Measurements from ENCODE around the gene NES.

NES gene

DNA sequence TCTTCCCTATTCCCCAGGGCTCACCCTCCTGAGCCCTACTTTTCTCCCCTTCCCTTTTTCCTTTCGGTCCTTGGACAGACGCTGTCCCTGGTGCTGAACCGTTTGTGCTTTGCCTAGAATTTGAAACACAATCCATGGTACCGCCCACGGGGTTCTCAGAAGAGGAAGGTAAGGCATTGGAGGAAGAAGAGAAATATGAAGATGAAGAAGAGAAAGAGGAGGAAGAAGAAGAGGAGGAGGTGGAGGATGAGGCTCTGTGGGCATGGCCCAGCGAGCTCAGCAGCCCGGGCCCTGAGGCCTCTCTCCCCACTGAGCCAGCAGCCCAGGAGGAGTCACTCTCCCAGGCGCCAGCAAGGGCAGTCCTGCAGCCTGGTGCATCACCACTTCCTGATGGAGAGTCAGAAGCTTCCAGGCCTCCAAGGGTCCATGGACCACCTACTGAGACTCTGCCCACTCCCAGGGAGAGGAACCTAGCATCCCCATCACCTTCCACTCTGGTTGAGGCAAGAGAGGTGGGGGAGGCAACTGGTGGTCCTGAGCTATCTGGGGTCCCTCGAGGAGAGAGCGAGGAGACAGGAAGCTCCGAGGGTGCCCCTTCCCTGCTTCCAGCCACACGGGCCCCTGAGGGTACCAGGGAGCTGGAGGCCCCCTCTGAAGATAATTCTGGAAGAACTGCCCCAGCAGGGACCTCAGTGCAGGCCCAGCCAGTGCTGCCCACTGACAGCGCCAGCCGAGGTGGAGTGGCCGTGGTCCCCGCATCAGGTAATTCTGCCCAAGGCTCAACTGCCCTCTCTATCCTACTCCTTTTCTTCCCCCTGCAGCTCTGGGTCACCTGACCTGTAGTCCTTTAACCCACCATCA, 24.8 kb downstream of the NES start:
- Histone ChIP-seq H3K27ac (replicated peaks) (no peak overlapping the region), H3K4me3 (replicated peaks; ENCODE audit: insufficient read depth, low read length) (no peak overlapping the region), H3K27me3 (ENCODE audit: insufficient read depth, poor library complexity, severe bottlenecking) (peaks cover 15% of the 10 kb centered on the region)
- TF ChIP-seq SPI1 (IDR thresholded peaks at IDR 0.05; ENCODE audit: borderline replicate concordance, low read depth) (peak; percentile 40; the same call in 1 of the 2 replicates), CTCF (IDR thresholded peaks at IDR 0.05; ENCODE audit: insufficient read depth, low read length) (no peak), GABPA (IDR thresholded peaks at IDR 0.05; ENCODE audit: low read depth) (no peak), POLR2AphosphoS5 (IDR thresholded peaks at IDR 0.05; ENCODE audit: low read depth) (no peak)
- TF ChIP-seq, protein P1, sequence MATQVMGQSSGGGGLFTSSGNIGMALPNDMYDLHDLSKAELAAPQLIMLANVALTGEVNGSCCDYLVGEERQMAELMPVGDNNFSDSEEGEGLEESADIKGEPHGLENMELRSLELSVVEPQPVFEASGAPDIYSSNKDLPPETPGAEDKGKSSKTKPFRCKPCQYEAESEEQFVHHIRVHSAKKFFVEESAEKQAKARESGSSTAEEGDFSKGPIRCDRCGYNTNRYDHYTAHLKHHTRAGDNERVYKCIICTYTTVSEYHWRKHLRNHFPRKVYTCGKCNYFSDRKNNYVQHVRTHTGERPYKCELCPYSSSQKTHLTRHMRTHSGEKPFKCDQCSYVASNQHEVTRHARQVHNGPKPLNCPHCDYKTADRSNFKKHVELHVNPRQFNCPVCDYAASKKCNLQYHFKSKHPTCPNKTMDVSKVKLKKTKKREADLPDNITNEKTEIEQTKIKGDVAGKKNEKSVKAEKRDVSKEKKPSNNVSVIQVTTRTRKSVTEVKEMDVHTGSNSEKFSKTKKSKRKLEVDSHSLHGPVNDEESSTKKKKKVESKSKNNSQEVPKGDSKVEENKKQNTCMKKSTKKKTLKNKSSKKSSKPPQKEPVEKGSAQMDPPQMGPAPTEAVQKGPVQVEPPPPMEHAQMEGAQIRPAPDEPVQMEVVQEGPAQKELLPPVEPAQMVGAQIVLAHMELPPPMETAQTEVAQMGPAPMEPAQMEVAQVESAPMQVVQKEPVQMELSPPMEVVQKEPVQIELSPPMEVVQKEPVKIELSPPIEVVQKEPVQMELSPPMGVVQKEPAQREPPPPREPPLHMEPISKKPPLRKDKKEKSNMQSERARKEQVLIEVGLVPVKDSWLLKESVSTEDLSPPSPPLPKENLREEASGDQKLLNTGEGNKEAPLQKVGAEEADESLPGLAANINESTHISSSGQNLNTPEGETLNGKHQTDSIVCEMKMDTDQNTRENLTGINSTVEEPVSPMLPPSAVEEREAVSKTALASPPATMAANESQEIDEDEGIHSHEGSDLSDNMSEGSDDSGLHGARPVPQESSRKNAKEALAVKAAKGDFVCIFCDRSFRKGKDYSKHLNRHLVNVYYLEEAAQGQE (IDR thresholded peaks at IDR 0.05; ENCODE audit: insufficient replicate concordance, low read depth), result peak; percentile 98
- DNase-seq (ENCODE audit: low read depth in 1 of 2, low spot score in 1 of 2), result peak in 1 of 2 experiments; percentile 35

- TF ChIP-seq POLR2AphosphoS5 (IDR thresholded peaks at IDR 0.05; ENCODE audit: low read depth) (no peak), CTCF (IDR thresholded peaks at IDR 0.05; ENCODE audit: insufficient read depth, low read length) (no peak), GABPA (IDR thresholded peaks at IDR 0.05; ENCODE audit: low read depth) (no peak), SPI1 (IDR thresholded peaks at IDR 0.05; ENCODE audit: borderline replicate concordance, low read depth) (no peak)
- TF ChIP-seq, protein P1 (IDR thresholded peaks at IDR 0.05; ENCODE audit: insufficient replicate concordance, low read depth), result no peak
- H3K4me3 ChIP-seq (replicated peaks; ENCODE audit: insufficient read depth, low read length), result no peak overlapping the region
- H3K27ac ChIP-seq (replicated peaks), result no peak overlapping the region
- peaks cover 20% of the 10 kb centered on the region for H3K27me3 ChIP-seq (ENCODE audit: insufficient read depth, poor library complexity, severe bottlenecking)
- no peak for DNase-seq (ENCODE audit: low read depth in 1 of 2, low spot score in 1 of 2)
Observed at GRCh38 chr1:156648951-156649350, 28.3 kb downstream of the NES start.

GRCh38 chr1:156648496-156648895, 28.7 kb downstream of the NES start:
- no peak for DNase-seq (ENCODE audit: low read depth in 1 of 2, low spot score in 1 of 2)
- Histone ChIP-seq H3K27me3 (ENCODE audit: insufficient read depth, poor library complexity, severe bottlenecking) (peaks cover 20% of the 10 kb centered on the region), H3K27ac (replicated peaks) (no peak overlapping the region), H3K4me3 (replicated peaks; ENCODE audit: insufficient read depth, low read length) (no peak overlapping the region)
- TF ChIP-seq CTCF (IDR thresholded peaks at IDR 0.05; ENCODE audit: insufficient read depth, low read length), result no peak
- TF ChIP-seq, protein P1 (IDR thresholded peaks at IDR 0.05; ENCODE audit: insufficient replicate concordance, low read depth), result no peak
- TF ChIP-seq SPI1 (IDR thresholded peaks at IDR 0.05; ENCODE audit: borderline replicate concordance, low read depth), result no peak
- no peak for TF ChIP-seq GABPA (IDR thresholded peaks at IDR 0.05; ENCODE audit: low read depth)
- TF ChIP-seq POLR2AphosphoS5 (IDR thresholded peaks at IDR 0.05; ENCODE audit: low read depth), result no peak
